Measurements from ENCODE around the gene GLIS1.

Gene GLIS1

DNA sequence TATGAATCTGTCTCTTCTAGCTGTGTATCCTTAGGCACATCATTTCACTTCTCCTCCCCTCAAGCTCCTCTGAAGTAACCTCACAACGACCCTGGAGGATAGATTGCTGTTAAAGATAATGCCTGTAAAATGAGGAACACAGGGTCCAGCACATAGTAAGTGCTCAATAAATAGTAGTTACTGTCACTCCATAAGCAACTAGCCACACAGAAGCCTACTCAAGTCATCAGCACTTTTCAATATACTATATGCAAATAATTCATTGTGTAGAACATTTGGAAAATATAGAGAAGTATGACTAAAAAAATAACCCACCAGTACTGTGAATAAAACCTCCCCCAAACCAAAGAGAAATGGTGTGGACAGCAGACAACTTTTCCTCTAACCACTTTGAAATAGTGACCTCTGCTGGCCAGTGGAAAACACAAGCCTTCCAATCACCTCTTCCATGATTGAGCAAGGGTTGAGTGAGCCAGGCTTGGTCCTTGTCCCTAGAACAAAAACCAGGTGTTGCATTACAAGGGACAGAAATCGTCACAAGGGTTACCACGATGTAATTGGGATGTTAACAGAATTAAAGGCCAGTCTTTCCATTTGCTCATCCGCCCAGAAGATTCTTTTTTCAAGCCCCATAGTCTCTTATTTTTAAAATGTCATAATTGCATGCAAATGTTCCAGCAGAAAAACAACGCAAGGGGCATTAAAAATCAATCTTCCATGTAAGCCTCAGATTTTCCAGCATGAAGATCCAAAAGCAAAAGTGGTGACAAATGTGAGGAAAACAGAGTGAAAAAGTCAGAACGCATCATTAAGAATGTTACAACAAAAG is 15.7 kb upstream of the GLIS1 start:
- H3K27ac Mint-ChIP-seq, result no peak overlapping the region
- no peaks in the 10 kb centered on the region for H3K4me1 Mint-ChIP-seq
- CTCF ChIA-PET, result interaction anchor here (0.9 to 1.5 kb wide), 6 partner anchors 8 to 270 kb away, joined by 3 to 7 read pairs (median 4); no protein-coding TSS in a partner anchor
- no peaks in the 10 kb centered on the region for H3K36me3 Mint-ChIP-seq
- no peak overlapping the region for H3K4me3 Mint-ChIP-seq
- H3K9me3 Mint-ChIP-seq, result no peaks in the 10 kb centered on the region
- peak; percentile 49 for DNase-seq
- H3K27me3 Mint-ChIP-seq, result peaks cover 2% of the 10 kb centered on the region

GRCh38 chr1:53752281-53752680 is 13.3 kb upstream of the GLIS1 start:
- H3K4me1 Mint-ChIP-seq, result no peaks in the 10 kb centered on the region
- H3K9me3 Mint-ChIP-seq, result no peaks in the 10 kb centered on the region
- H3K27me3 Mint-ChIP-seq, result peaks cover 18% of the 10 kb centered on the region
- H3K4me3 Mint-ChIP-seq, result no peak overlapping the region
- no peak overlapping the region for H3K27ac Mint-ChIP-seq
- no peaks in the 10 kb centered on the region for H3K36me3 Mint-ChIP-seq
- CTCF ChIA-PET, result interaction anchor here (0.8 to 1.6 kb wide), 2 partner anchors 266 to 485 kb away, joined by 3 read pairs; no protein-coding TSS in a partner anchor
- no peak for DNase-seq

DNA sequence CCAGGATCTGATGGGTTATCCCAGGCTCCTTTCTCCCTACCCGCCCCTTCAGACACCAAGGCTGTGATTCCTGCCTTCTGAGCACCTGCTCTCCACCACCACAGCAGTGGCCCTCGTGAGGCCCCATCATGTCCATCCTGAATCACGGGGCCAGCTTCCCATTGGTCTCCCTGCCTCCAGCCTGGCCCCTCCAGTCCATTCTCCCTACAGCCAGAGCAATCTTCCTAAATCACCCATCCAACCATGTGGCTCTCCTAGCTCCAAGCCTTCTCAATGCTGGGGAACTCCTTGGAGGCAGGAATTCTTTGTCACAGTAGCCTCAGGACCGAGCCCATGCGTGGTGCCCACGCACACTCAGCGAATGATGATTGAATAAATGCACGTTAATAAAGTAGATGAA is 8.9 kb upstream of the GLIS1 start:
- no peak for DNase-seq
- Mint-ChIP-seq H3K27ac (no peak overlapping the region), H3K4me3 (no peak overlapping the region), H3K36me3 (no peaks in the 10 kb centered on the region), H3K4me1 (no peaks in the 10 kb centered on the region), H3K27me3 (peaks cover 43% of the 10 kb centered on the region), H3K9me3 (peaks cover 1% of the 10 kb centered on the region)
- CTCF ChIA-PET, result no interaction called here

- peaks cover 85% of the 10 kb centered on the region for H3K27me3 Mint-ChIP-seq
- no peak overlapping the region for H3K27ac Mint-ChIP-seq
- peaks cover 4% of the 10 kb centered on the region for H3K9me3 Mint-ChIP-seq
- peaks cover 4% of the 10 kb centered on the region for H3K4me1 Mint-ChIP-seq
- H3K4me3 Mint-ChIP-seq, result peak overlapping the region; percentile 24
- CTCF ChIA-PET, result no interaction called here
- no peaks in the 10 kb centered on the region for H3K36me3 Mint-ChIP-seq
- no peak for DNase-seq
Observed at GRCh38 chr1:53740621-53741105, 1.7 kb upstream of the GLIS1 start.

- DNase-seq, result no peak
- peaks cover 95% of the 10 kb centered on the region for H3K27me3 Mint-ChIP-seq
Observed at GRCh38 chr1:53738205-53739108, 507 bp downstream of the GLIS1 start.

GRCh38 chr1:53737648-53738204 is 1.2 kb downstream of the GLIS1 start:
- DNase-seq, result no peak
- H3K27ac Mint-ChIP-seq, result no peak overlapping the region
- peaks cover 4% of the 10 kb centered on the region for H3K4me1 Mint-ChIP-seq
- H3K27me3 Mint-ChIP-seq, result peaks cover 90% of the 10 kb centered on the region
- no peaks in the 10 kb centered on the region for H3K36me3 Mint-ChIP-seq
- H3K9me3 Mint-ChIP-seq, result peaks cover 1% of the 10 kb centered on the region
- peak overlapping the region; percentile 53 for H3K4me3 Mint-ChIP-seq
- CTCF ChIA-PET, result no interaction called here

More at GRCh38 chr1:53738205-53739108, 507 bp downstream of the GLIS1 start:
- CTCF ChIA-PET, result no interaction called here
- H3K9me3 Mint-ChIP-seq, result peaks cover 4% of the 10 kb centered on the region
- H3K27ac Mint-ChIP-seq, result no peak overlapping the region
- H3K4me3 Mint-ChIP-seq, result peak overlapping the region; percentile 53
- H3K36me3 Mint-ChIP-seq, result no peaks in the 10 kb centered on the region
- H3K4me1 Mint-ChIP-seq, result peaks cover 4% of the 10 kb centered on the region

DNA sequence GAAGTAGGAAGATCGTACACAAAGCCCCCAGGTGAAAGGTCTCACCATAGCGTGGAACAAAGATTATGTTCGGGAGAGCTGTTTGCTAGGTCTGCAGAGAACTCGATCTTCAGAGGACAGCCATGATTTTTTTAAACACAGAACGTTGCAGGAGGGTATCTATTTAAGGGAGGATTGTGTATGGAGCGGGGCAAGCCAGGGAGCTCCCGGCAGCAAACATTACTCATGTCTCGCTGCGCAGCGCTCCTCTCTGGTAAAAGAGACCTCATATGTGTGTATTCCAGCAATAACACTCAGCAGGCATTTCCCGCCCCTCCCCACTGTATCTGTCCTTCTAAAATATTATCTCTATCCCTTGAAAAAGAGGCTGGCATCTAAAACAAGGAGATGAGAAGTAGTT is 2.7 kb downstream of the GLIS1 start:
- Mint-ChIP-seq H3K27me3 (peaks cover 88% of the 10 kb centered on the region), H3K27ac (no peak overlapping the region), H3K9me3 (no peaks in the 10 kb centered on the region), H3K36me3 (no peaks in the 10 kb centered on the region), H3K4me3 (no peak overlapping the region), H3K4me1 (peaks cover 4% of the 10 kb centered on the region)
- CTCF ChIA-PET, result interaction anchor here (0.6 kb wide), 1 partner anchor 60 kb away, joined by 3 read pairs; no protein-coding TSS in a partner anchor
- DNase-seq, result no peak

DNA sequence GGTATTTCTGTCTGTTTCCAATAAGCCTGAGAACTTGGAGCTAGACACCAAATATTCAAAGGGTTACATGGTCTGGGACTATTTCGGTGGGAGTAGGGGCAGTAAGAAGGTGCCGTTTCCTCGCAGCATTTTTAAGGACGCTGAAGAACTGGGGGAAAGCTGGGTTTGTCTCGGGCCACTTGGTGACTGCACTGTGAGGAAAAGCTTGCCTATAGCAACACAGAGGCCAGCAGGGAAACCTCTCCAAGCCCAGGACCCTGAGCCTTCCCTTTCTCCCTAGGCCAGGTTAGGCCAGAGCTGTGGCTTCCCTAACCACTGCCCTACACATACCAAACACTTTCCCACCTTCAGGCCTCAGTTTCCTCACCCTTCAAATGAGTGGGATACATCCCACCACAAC is 3.3 kb downstream of the GLIS1 start:
- CTCF ChIA-PET, result interaction anchor here (0.6 kb wide), 1 partner anchor 60 kb away, joined by 3 read pairs; no protein-coding TSS in a partner anchor
- peaks cover 88% of the 10 kb centered on the region for H3K27me3 Mint-ChIP-seq
- peaks cover 4% of the 10 kb centered on the region for H3K4me1 Mint-ChIP-seq
- H3K36me3 Mint-ChIP-seq, result no peaks in the 10 kb centered on the region
- no peak overlapping the region for H3K4me3 Mint-ChIP-seq
- no peak overlapping the region for H3K27ac Mint-ChIP-seq
- H3K9me3 Mint-ChIP-seq, result no peaks in the 10 kb centered on the region
- no peak for DNase-seq

GRCh38 chr1:53735261-53735660 is 3.7 kb downstream of the GLIS1 start:
- Mint-ChIP-seq H3K9me3 (no peaks in the 10 kb centered on the region), H3K27ac (no peak overlapping the region), H3K36me3 (no peaks in the 10 kb centered on the region), H3K27me3 (peaks cover 87% of the 10 kb centered on the region), H3K4me3 (no peak overlapping the region), H3K4me1 (peaks cover 4% of the 10 kb centered on the region)
- no peak for DNase-seq
- CTCF ChIA-PET, result no interaction called here

GRCh38 chr1:53734650-53735211 is 4.2 kb downstream of the GLIS1 start:
- Mint-ChIP-seq H3K9me3 (no peaks in the 10 kb centered on the region), H3K4me3 (no peak overlapping the region), H3K27ac (no peak overlapping the region), H3K36me3 (no peaks in the 10 kb centered on the region), H3K4me1 (peaks cover 3% of the 10 kb centered on the region), H3K27me3 (peaks cover 82% of the 10 kb centered on the region)
- no peak for DNase-seq
- CTCF ChIA-PET, result no interaction called here

GRCh38 chr1:53733975-53734649 is 4.9 kb downstream of the GLIS1 start:
- Mint-ChIP-seq H3K4me3 (no peak overlapping the region), H3K4me1 (no peaks in the 10 kb centered on the region), H3K9me3 (no peaks in the 10 kb centered on the region), H3K27me3 (peaks cover 78% of the 10 kb centered on the region), H3K27ac (no peak overlapping the region), H3K36me3 (no peaks in the 10 kb centered on the region)
- CTCF ChIA-PET, result no interaction called here
- no peak for DNase-seq

DNA sequence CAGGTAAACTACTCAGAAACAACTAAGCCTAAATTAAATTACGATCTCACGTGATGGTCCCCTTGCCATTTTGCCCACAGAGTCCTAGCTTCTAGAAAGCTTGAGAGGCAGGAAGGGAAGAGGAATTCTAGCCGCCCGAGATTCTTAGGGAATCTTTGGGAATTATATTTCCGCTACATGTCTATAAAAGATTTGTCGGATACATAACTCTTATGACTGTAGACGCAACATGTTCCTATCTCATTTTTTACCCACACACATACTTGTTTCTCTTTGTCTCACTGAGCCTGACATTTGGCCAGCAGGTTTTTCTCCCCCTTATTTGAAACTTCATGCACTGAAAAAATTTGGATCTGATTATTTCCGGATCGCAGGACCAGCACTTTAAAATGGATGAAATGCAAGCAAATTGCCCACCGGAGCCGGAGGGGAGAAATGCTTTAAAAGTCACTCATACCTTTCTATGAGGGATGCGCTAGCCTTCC is 5.5 kb downstream of the GLIS1 start:
- no peak overlapping the region for H3K27ac Mint-ChIP-seq

GRCh38 chr1:53732912-53733317 is 6.0 kb downstream of the GLIS1 start:
- Mint-ChIP-seq H3K9me3 (no peaks in the 10 kb centered on the region), H3K4me1 (no peaks in the 10 kb centered on the region), H3K27ac (no peak overlapping the region), H3K36me3 (no peaks in the 10 kb centered on the region), H3K27me3 (peaks cover 70% of the 10 kb centered on the region), H3K4me3 (no peak overlapping the region)
- CTCF ChIA-PET, result interaction anchor here (0.6 kb wide), 1 partner anchor 9 kb away, joined by 3 read pairs; no protein-coding TSS in a partner anchor
- DNase-seq, result no peak

More for the DNA sequence above, 5.5 kb downstream of the GLIS1 start:
- Mint-ChIP-seq H3K36me3 (no peaks in the 10 kb centered on the region), H3K4me1 (no peaks in the 10 kb centered on the region), H3K4me3 (no peak overlapping the region), H3K9me3 (no peaks in the 10 kb centered on the region), H3K27me3 (peaks cover 76% of the 10 kb centered on the region)
- no peak for DNase-seq
- CTCF ChIA-PET, result no interaction called here

Measured in activated naive CD4-positive, alpha-beta T cell treated with anti-CD3 and anti-CD28 coated beads, Interleukin-2, amount 10 ng/mL, durations not matched to agents 7 days and 5 days (primary cell).